Measurements from ENCODE around the gene RRAS2. TPM values are rescaled to one million over a fixed set of nuclear protein-coding genes. Genes with fewer than 3 reads are reported as not detected.

RRAS2 gene
- total and polyA plus RNA-seq, 2 donors (not counting 3 experiments of a cell fraction or from before 2014, with no cell fraction given) = 30.1 to 80.5 TPM

DNA sequence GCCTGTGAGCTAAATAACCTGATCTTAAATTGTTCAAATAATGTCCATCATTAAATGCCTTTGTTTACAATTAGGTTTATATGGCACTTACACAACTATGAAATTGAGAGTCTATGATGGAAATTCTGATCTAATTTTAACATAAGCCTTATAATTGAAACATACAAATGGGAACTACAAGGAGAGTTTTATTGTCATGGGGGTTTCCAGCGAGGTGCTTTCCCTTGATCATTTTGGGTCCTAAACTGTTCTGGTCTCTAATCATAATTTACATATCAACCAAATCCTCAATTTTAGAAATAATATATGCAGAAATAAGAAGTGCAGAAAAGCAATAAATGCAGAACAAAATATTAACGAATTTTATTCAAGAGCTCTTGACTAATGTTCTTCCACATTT, 44.9 kb downstream of the RRAS2 start:
- intact Hi-C loops (cut with micrococcal nuclease) = no loop called here
- no peaks in the 10 kb centered on the region for H3K36me3 ChIP-seq (ENCODE audit: control insufficient read depth in 2 of 2, extremely low read depth in 1 of 2, insufficient read depth in 2 of 2, low read length in 2 of 2)
- no peak overlapping the region for H3K27ac ChIP-seq (ENCODE audit: insufficient read depth, low read depth, low read length)
- H3K4me3 ChIP-seq (replicated peaks in 1 of 3; ENCODE audit: insufficient read depth in 1 of 3, low read depth in 1 of 3, low read length in 3 of 3) = no peak overlapping the region
- TF ChIP-seq JUN (IDR thresholded peaks at IDR 0.05; ENCODE audit: borderline replicate concordance, insufficient read depth, insufficient read length, low read depth) = no peak
- no peak for TF ChIP-seq MYC (IDR thresholded peaks at IDR 0.05; ENCODE audit: low read depth, low read length)
- ChIA-PET POLR2A (no interaction called here), CTCF (interaction anchor here (0.6 to 1.9 kb wide), 6 partner anchors 9 to 141 kb away, joined by 3 to 9 read pairs (median 3); no protein-coding TSS in a partner anchor)
- no peaks in the 10 kb centered on the region for H3K9me3 ChIP-seq (replicated peaks; ENCODE audit: control insufficient read depth, insufficient read depth, low read length)
- H3K79me2 ChIP-seq (ENCODE audit: control insufficient read depth, insufficient read depth, low read length) = peaks cover 89% of the 10 kb centered on the region
- peaks cover 20% of the 10 kb centered on the region for H3K4me1 ChIP-seq (ENCODE audit: control insufficient read depth, extremely low read depth, insufficient read depth, low read length)
- no TSS peak for BruUV-seq (replicated peaks)
- H3K27me3 ChIP-seq (ENCODE audit: control insufficient read depth in 2 of 2, insufficient read depth in 2 of 2, low read length in 2 of 2) = no peaks in the 10 kb centered on the region
- dilution Hi-C loops (cut with MboI; ENCODE audit: extremely low pct_ligation_motif_present, low sequenced_read_pairs) = no loop called here
- FAIRE-seq (no peak), DNase-seq (ENCODE audit: low read depth, low spot score) (no peak)
- H2AFZ ChIP-seq (ENCODE audit: low read depth, low read length) = no peak overlapping the region
- no peaks in the 10 kb centered on the region for H3K9me1 ChIP-seq (replicated peaks; ENCODE audit: control insufficient read depth, extremely low read depth, insufficient read depth, low read length)
- H3K4me2 ChIP-seq (ENCODE audit: insufficient read depth, low read length) = no peak overlapping the region
- no peak overlapping the region for H3K9ac ChIP-seq (replicated peaks; ENCODE audit: extremely low read depth, insufficient read depth, low read length)
- no peaks in the 10 kb centered on the region for H4K20me1 ChIP-seq (replicated peaks; ENCODE audit: control insufficient read depth, extremely low read depth, insufficient read depth, low read length)

DNA sequence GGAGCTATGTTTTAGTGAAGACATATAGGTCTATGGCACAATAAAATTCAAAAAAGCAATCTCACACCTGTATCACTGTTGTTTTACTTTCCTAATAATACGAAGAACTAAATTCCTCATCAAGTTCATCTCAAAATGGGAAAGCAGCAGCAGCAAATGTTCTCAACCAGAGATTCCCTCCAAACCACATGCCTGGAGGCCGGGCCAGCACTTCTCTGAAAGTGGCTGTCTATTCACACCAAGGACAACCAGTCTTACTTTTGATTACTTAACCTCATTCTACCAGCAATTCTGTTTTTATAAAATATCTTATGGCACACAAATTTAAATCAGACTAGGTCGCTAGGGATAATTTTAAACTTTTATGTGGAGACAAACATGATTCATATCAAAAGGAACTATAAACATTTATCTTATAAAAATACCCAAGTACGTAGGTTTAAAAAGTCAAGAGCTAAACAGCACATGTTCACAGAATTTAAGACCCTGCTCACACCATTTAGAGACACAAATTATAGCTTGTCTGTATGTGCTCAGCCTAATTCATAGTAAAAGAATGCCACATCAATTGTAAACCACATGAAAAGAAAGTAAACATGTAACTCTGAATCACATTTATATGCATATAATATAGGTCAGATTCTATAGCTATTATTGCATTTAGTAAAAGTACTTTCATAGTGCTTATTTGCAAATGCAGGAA, 46.1 kb downstream of the RRAS2 start:
- Histone ChIP-seq H3K4me3 (replicated peaks in 1 of 3; ENCODE audit: insufficient read depth in 1 of 3, low read depth in 1 of 3, low read length in 3 of 3) (no peak overlapping the region), H3K9me3 (replicated peaks; ENCODE audit: control insufficient read depth, insufficient read depth, low read length) (no peaks in the 10 kb centered on the region), H3K27ac (ENCODE audit: insufficient read depth, low read depth, low read length) (no peak overlapping the region), H3K4me1 (ENCODE audit: control insufficient read depth, extremely low read depth, insufficient read depth, low read length) (peaks cover 8% of the 10 kb centered on the region), H2AFZ (ENCODE audit: low read depth, low read length) (no peak overlapping the region), H3K9ac (replicated peaks; ENCODE audit: extremely low read depth, insufficient read depth, low read length) (no peak overlapping the region), H3K27me3 (ENCODE audit: control insufficient read depth in 2 of 2, insufficient read depth in 2 of 2, low read length in 2 of 2) (no peaks in the 10 kb centered on the region), H3K9me1 (replicated peaks; ENCODE audit: control insufficient read depth, extremely low read depth, insufficient read depth, low read length) (no peaks in the 10 kb centered on the region), H3K79me2 (ENCODE audit: control insufficient read depth, insufficient read depth, low read length) (peaks cover 89% of the 10 kb centered on the region), H3K4me2 (ENCODE audit: insufficient read depth, low read length) (no peak overlapping the region), H4K20me1 (replicated peaks; ENCODE audit: control insufficient read depth, extremely low read depth, insufficient read depth, low read length) (peaks cover 3% of the 10 kb centered on the region), H3K36me3 (ENCODE audit: control insufficient read depth in 2 of 2, extremely low read depth in 1 of 2, insufficient read depth in 2 of 2, low read length in 2 of 2) (no peaks in the 10 kb centered on the region)
- dilution Hi-C loops (cut with MboI; ENCODE audit: extremely low pct_ligation_motif_present, low sequenced_read_pairs) (no loop called here), intact Hi-C loops (cut with micrococcal nuclease) (no loop called here)
- ChIA-PET POLR2A (interaction anchor here (0.6 kb wide), 1 partner anchor 11 kb away, joined by 5 read pairs; no protein-coding TSS in a partner anchor), CTCF (interaction anchor here (0.8 to 3.2 kb wide), 5 partner anchors 8 to 142 kb away, joined by 3 to 19 read pairs (median 13); no protein-coding TSS in a partner anchor)
- no TSS peak for BruUV-seq (replicated peaks)
- TF ChIP-seq EZH2 (IDR thresholded peaks at IDR 0.05; ENCODE audit: borderline replicate concordance, low read depth, low read length, severe bottlenecking) = no peak
- no peak for TF ChIP-seq POLR2AphosphoS5 (IDR thresholded peaks at IDR 0.05; ENCODE audit: insufficient read depth, low read depth, low read length)
- no peak for TF ChIP-seq GATA2 (IDR thresholded peaks at IDR 0.05; ENCODE audit: insufficient read depth, insufficient read length, low read depth, low read length)
- TF ChIP-seq POLR2A (IDR thresholded peaks at IDR 0.05; ENCODE audit: low read depth, low read length) = no peak
- TF ChIP-seq, protein P1, sequence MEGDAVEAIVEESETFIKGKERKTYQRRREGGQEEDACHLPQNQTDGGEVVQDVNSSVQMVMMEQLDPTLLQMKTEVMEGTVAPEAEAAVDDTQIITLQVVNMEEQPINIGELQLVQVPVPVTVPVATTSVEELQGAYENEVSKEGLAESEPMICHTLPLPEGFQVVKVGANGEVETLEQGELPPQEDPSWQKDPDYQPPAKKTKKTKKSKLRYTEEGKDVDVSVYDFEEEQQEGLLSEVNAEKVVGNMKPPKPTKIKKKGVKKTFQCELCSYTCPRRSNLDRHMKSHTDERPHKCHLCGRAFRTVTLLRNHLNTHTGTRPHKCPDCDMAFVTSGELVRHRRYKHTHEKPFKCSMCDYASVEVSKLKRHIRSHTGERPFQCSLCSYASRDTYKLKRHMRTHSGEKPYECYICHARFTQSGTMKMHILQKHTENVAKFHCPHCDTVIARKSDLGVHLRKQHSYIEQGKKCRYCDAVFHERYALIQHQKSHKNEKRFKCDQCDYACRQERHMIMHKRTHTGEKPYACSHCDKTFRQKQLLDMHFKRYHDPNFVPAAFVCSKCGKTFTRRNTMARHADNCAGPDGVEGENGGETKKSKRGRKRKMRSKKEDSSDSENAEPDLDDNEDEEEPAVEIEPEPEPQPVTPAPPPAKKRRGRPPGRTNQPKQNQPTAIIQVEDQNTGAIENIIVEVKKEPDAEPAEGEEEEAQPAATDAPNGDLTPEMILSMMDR (IDR thresholded peaks at IDR 0.05; ENCODE audit: extremely low read depth in 1 of 2, insufficient read depth in 1 of 2, low read depth in 1 of 2, low read length in 2 of 2) = no peak
- no peak for TF ChIP-seq FOS (IDR thresholded peaks at IDR 0.05; ENCODE audit: borderline replicate concordance, insufficient read depth, low read length)
- TF ChIP-seq MYC (IDR thresholded peaks at IDR 0.05; ENCODE audit: low read depth, low read length) = no peak
- TF ChIP-seq JUN (IDR thresholded peaks at IDR 0.05; ENCODE audit: borderline replicate concordance, insufficient read depth, insufficient read length, low read depth) = no peak
- TF ChIP-seq, protein P2, sequence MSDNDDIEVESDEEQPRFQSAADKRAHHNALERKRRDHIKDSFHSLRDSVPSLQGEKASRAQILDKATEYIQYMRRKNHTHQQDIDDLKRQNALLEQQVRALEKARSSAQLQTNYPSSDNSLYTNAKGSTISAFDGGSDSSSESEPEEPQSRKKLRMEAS (IDR thresholded peaks at IDR 0.05; ENCODE audit: insufficient read depth, insufficient read length) = no peak
- DNase-seq (ENCODE audit: low read depth, low spot score) (no peak), FAIRE-seq (no peak)

All from endothelial cell of umbilical vein (primary cell).